Measurements from ENCODE around the gene RUFY4. TPM values are rescaled to one million over a fixed set of nuclear protein-coding genes. Genes with fewer than 3 reads are reported as not detected.
"Not testable (repeated sequence)": the region's sequence is repeated elsewhere in the genome, so short reads cannot be mapped to it uniquely, and the experiment has no call there.

RUFY4 gene
- not detected in 2 replicates for total RNA-seq (2014; rRNA removed; shearing (Covaris generic))

DNA sequence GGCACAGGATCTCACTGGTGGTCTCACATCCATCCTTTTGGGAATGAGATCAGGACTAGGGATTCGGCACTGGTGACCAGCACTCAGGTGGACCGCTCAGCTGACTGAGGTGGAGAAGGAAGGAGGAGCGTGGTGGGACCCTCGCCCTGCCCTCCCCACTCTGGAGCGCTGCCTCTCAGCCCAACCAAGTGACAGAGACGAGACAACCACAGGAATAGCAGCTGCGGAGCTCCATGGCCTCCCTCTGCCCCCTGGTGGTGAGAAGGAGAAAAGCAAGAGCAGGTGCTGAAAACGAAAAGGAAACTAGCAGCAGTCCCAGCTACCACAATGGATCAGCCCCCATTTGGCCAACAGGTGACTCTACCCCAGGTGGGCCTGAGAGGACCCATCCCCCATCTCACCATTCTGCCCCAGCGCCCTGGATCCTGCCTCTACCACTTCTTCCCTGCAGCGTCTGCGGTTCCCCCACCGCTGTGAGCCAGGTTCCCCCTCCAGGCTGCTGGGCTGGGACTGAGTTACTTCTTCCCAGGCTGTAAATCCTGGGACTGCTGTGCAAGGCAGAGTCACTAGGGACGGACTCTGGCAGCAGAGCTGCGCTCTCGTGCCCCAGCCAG is at the start of gene RUFY4:
Gene RUFY4 (plus strand): TSS at position 533 of the 614 bp plus-strand sequence. CDS start 1,353 bp downstream, outside the sequence.
- H3K4me1 ChIP-seq (replicated peaks): peaks cover 14% of the 10 kb centered on the region
- H3K9me3 ChIP-seq (replicated peaks); H3K27ac ChIP-seq; H3K27me3 ChIP-seq (replicated peaks); H3K36me3 ChIP-seq: not testable (repeated sequence)
- DNase-seq (ENCODE audit: low read depth in 1 of 2, low spot score in 2 of 2): peak; percentile 75 to 86
- peak within 1 kb of the TSS; percentile 43 for H3K4me3 ChIP-seq

DNA sequence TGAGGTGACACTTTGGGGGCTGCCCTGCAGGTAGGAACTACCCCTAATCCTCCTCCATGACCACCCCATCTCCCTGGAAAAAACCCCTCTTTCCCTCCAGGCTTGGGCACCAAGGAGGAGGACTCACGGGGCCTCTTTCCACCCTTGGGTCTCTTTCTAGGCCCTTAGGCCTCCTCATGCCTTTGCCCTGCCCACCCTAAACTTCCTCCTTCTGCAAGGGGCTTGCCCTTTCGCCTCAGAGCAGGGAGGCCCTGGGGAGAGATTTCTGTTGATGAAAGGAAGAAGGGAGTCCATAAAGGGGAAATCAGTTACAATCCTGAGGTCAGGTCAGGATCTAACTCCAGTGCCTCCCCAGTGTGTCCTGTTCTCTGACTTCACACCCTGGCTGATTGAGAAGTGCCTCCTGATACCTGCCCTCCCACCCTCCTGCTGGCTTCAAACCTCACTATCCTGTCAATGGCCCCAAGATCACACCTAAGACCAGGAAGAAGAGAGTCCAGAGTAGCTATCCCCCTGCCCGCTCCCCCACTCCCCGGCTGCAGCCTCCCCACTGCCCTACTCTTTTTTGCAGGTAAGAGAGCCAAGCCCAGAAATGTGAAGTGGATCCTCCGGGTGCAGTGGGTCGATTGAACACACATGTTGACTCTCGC is 49.5 kb upstream of the RUFY4 start:
- H3K4me3 ChIP-seq: no peak overlapping the region
- DNase-seq (ENCODE audit: low read depth in 1 of 2, low spot score in 2 of 2): no peak
- no peaks in the 10 kb centered on the region for H3K9me3 ChIP-seq (replicated peaks)
- no peaks in the 10 kb centered on the region for H3K4me1 ChIP-seq (replicated peaks)
- H3K27ac ChIP-seq: no peak overlapping the region
- H3K27me3 ChIP-seq (replicated peaks): no peaks in the 10 kb centered on the region
- H3K36me3 ChIP-seq: no peaks in the 10 kb centered on the region

DNA sequence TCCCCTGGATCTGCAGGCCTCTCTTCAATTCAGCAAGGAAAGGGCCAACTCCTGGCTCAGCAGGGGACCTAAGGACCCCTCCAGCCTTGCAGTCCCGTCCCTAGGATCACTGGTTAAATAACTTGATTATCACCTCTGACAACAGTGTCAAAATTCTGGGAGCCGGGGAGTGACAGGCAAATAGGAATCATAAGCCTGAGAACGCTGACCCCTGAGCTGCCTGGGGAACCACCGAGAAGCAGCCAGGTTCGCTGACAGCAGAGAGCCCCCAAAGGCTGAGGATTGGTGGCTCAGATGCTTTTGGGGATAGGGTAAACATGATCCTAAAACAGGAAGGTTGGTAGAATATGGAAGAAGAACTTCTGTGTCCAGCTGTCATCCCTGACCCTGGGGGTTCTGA is 48.8 kb upstream of the RUFY4 start:
- DNase-seq (ENCODE audit: low read depth in 1 of 2, low spot score in 2 of 2): no peak
- Histone ChIP-seq H3K36me3 (no peaks in the 10 kb centered on the region), H3K4me3 (no peak overlapping the region), H3K27ac (no peak overlapping the region), H3K27me3 (replicated peaks) (no peaks in the 10 kb centered on the region), H3K9me3 (replicated peaks) (no peaks in the 10 kb centered on the region), H3K4me1 (replicated peaks) (no peaks in the 10 kb centered on the region)

DNA sequence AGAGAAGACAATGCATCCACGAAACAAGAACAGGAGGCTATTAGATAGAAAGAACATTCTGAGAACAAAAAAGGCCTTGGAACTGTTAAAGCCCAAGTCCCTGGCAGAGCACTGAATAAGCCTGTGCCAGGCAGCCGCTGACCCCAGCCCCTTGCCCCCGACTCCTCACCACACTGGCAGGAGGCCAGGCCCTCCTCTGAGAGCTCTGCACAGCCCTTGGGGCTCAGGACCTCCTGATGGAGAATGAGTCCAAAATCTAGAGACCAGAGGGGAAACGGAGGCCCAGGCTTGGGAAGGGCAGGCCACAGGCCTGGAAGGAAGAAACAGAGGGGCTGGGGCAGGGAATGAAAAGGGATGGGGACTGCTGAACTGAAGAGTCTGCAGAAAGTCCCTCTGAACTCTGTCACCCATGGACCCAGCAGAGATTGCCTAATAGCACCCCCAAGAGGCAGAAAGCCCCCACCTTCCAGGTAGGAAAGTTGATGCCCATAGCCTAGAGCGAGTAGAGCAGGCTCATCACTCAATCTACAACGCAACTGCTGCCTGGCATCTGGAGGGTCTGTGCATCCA is 48.0 kb upstream of the RUFY4 start:
- DNase-seq (ENCODE audit: low read depth in 1 of 2, low spot score in 2 of 2): no peak
- no peaks in the 10 kb centered on the region for H3K4me1 ChIP-seq (replicated peaks)
- H3K27me3 ChIP-seq (replicated peaks): no peaks in the 10 kb centered on the region
- H3K36me3 ChIP-seq: no peaks in the 10 kb centered on the region
- H3K4me3 ChIP-seq: no peak overlapping the region
- no peaks in the 10 kb centered on the region for H3K9me3 ChIP-seq (replicated peaks)
- H3K27ac ChIP-seq: no peak overlapping the region

DNA sequence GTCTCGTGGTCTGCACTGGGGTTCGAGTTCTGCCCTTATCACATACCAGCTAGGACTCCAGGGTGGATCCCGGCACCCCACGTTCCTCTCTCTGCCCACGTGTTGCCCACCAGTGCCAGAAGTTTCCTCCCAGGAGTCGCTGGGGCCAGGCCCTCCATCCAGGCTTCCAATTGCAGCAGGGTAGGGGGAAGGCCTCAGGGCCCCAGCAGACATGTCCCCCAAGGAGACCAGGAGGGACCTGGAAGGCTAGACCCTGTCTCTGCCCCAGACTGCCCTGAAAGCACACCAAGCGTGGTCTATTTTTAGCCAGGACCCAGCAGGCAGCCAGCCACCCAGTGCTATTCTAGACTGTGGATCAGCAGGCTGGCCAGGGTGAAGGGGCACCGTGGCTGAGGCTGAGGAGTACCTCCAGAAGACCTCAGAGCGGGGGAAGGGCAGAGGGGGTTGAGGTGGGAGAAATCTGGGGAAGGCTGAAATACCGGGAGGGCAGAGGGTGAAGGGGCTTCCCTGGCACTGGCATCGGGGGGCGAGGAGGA is 47.4 kb upstream of the RUFY4 start:
- H3K36me3 ChIP-seq: no peaks in the 10 kb centered on the region
- no peak overlapping the region for H3K4me3 ChIP-seq

GRCh38 chr2:218022131-218022850 is 46.8 kb upstream of the RUFY4 start:
- DNase-seq (ENCODE audit: low read depth in 1 of 2, low spot score in 2 of 2): no peak

More for the DNA sequence above, 47.4 kb upstream of the RUFY4 start:
- Histone ChIP-seq H3K4me1 (replicated peaks) (no peaks in the 10 kb centered on the region), H3K27ac (no peak overlapping the region), H3K9me3 (replicated peaks) (no peaks in the 10 kb centered on the region), H3K27me3 (replicated peaks) (no peaks in the 10 kb centered on the region)
- no peak for DNase-seq (ENCODE audit: low read depth in 1 of 2, low spot score in 2 of 2)

GRCh38 chr2:218022851-218023530 is 46.1 kb upstream of the RUFY4 start:
- H3K4me3 ChIP-seq: no peak overlapping the region
- no peaks in the 10 kb centered on the region for H3K9me3 ChIP-seq (replicated peaks)

More at GRCh38 chr2:218022131-218022850, 46.8 kb upstream of the RUFY4 start:
- no peaks in the 10 kb centered on the region for H3K9me3 ChIP-seq (replicated peaks)
- H3K4me3 ChIP-seq: no peak overlapping the region
- H3K4me1 ChIP-seq (replicated peaks): no peaks in the 10 kb centered on the region
- no peaks in the 10 kb centered on the region for H3K27me3 ChIP-seq (replicated peaks)
- no peaks in the 10 kb centered on the region for H3K36me3 ChIP-seq
- H3K27ac ChIP-seq: no peak overlapping the region

DNA sequence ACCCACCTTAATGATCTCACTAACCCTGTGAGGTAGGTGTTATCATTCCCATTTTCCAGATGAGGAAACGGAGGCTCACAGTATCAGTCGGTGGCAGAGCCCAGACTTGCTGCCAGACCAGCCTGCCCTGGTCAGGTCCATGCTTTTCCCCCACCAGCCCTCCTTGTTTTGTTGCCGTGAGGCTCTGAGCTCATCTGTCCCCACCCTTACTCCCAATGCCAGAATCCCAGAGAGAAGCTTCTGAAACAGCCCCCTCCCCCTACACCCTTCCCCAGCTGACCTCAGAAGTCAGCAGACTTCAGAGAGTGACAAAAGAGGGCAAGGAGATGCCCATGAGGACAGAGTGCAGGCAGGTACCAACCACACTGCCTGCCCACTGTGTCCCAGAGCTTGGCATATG is 45.4 kb upstream of the RUFY4 start:
- no peak overlapping the region for H3K4me3 ChIP-seq
- H3K9me3 ChIP-seq (replicated peaks): no peaks in the 10 kb centered on the region
- H3K36me3 ChIP-seq: no peaks in the 10 kb centered on the region
- DNase-seq (ENCODE audit: low read depth in 1 of 2, low spot score in 2 of 2): peak in 1 of 2 experiments; percentile 32
- no peaks in the 10 kb centered on the region for H3K27me3 ChIP-seq (replicated peaks)
- H3K27ac ChIP-seq: no peak overlapping the region
- no peaks in the 10 kb centered on the region for H3K4me1 ChIP-seq (replicated peaks)

More at GRCh38 chr2:218022851-218023530, 46.1 kb upstream of the RUFY4 start:
- H3K27me3 ChIP-seq (replicated peaks): no peaks in the 10 kb centered on the region
- no peak overlapping the region for H3K27ac ChIP-seq
- H3K4me1 ChIP-seq (replicated peaks): no peaks in the 10 kb centered on the region
- peak in 1 of 2 experiments; percentile 32 for DNase-seq (ENCODE audit: low read depth in 1 of 2, low spot score in 2 of 2)
- H3K36me3 ChIP-seq: no peaks in the 10 kb centered on the region

GRCh38 chr2:218024336-218024735 is 44.7 kb upstream of the RUFY4 start:
- no peaks in the 10 kb centered on the region for H3K36me3 ChIP-seq
- DNase-seq (ENCODE audit: low read depth in 1 of 2, low spot score in 2 of 2): peak in 1 of 2 experiments; percentile 27
- H3K9me3 ChIP-seq (replicated peaks): no peaks in the 10 kb centered on the region
- H3K4me1 ChIP-seq (replicated peaks): no peaks in the 10 kb centered on the region
- H3K27me3 ChIP-seq (replicated peaks): no peaks in the 10 kb centered on the region
- H3K4me3 ChIP-seq: no peak overlapping the region
- no peak overlapping the region for H3K27ac ChIP-seq

DNA sequence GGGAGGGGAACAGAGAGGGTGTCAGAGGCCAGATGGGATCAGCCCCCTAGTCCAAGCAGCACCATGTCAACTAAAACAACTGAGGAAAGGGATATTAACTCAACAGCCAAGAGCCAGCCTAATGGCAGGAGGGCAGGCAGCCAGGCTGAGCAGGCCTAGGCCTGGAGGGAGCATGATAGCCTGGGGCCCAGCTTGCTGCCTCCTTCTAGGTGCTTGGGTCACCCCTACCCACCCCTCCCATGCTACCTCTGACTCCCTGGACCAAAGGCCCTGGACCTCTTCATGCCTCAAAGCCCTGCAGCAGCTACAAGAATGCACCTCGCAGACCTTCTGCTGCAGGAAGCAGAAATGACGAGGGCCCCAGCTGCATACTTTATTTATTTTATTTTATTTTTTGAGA is 44.2 kb upstream of the RUFY4 start:
- H3K4me3 ChIP-seq: no peak overlapping the region
- peak in 1 of 2 experiments; percentile 23 for DNase-seq (ENCODE audit: low read depth in 1 of 2, low spot score in 2 of 2)
- H3K27me3 ChIP-seq (replicated peaks): no peaks in the 10 kb centered on the region
- no peaks in the 10 kb centered on the region for H3K4me1 ChIP-seq (replicated peaks)
- no peak overlapping the region for H3K27ac ChIP-seq
- no peaks in the 10 kb centered on the region for H3K36me3 ChIP-seq
- H3K9me3 ChIP-seq (replicated peaks): no peaks in the 10 kb centered on the region

- Histone ChIP-seq H3K4me1 (replicated peaks) (no peaks in the 10 kb centered on the region), H3K4me3 (no peak overlapping the region), H3K27ac (no peak overlapping the region), H3K9me3 (replicated peaks) (no peaks in the 10 kb centered on the region), H3K36me3 (no peaks in the 10 kb centered on the region), H3K27me3 (replicated peaks) (no peaks in the 10 kb centered on the region)
- DNase-seq (ENCODE audit: low read depth in 1 of 2, low spot score in 2 of 2): peak in 1 of 2 experiments; percentile 25
Measured at GRCh38 chr2:218026244-218026643, 42.8 kb upstream of the RUFY4 start.

DNA sequence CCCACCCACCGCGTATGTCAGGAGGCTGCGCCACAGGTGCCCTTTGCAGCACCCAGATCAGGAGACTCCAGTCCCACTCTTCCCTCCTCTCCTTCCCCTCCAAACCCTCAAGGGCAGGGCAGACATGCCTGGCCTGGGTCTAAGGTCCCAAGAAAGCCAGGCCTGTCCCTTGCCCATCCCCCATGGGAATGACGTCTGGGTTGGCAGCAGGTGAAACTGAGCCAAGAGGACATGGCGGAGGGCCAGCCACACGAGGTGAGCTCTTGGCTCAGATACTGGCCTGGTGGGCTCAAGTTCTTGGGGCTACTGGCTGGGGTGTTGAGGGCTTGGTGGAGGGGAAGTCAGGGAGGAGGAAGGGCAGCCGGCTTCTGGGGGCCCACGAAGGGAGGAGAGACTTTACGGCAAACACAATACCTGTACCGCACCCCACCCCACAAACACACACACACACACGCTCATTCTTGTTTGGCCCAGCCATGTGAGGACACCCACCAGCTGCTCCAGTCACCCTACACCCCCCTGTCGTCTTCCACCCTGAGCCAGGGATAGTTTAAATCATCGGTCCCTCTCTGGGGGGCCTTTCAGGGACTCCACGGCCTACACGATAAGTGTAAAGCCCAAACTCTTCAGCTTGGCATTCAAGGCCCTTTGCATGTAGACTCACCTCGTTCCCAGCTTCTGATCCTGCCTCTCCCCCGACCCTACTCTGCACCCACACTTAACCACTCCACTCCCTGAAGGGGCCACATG is 42.2 kb upstream of the RUFY4 start:
- H3K27me3 ChIP-seq (replicated peaks): no peaks in the 10 kb centered on the region

More for the DNA sequence above, 42.2 kb upstream of the RUFY4 start:
- Histone ChIP-seq H3K4me3 (no peak overlapping the region), H3K4me1 (replicated peaks) (no peaks in the 10 kb centered on the region), H3K27ac (no peak overlapping the region), H3K36me3 (no peaks in the 10 kb centered on the region), H3K9me3 (replicated peaks) (no peaks in the 10 kb centered on the region)
- peak in 1 of 2 experiments; percentile 40 for DNase-seq (ENCODE audit: low read depth in 1 of 2, low spot score in 2 of 2)

Data from SJSA1 (cell line).